ENCODE data around the gene BRD9.
"Not testable (repeated sequence)": the region's sequence is repeated elsewhere in the genome, so short reads cannot be mapped to it uniquely, and the experiment has no call there.

BRD9 gene

GRCh38 chr5:922436-923280, 30.1 kb upstream of the BRD9 start:
- DNase-seq (ENCODE audit: low spot score): no peak

- no peak for DNase-seq (ENCODE audit: low spot score)
These were observed 29.1 kb upstream of the BRD9 start for GRCh38 chr5:921456-922435.

GRCh38 chr5:920321-920720, 27.7 kb upstream of the BRD9 start:
- no peak for DNase-seq (ENCODE audit: low spot score)

GRCh38 chr5:919356-920000, 26.9 kb upstream of the BRD9 start:
- no peak for DNase-seq (ENCODE audit: low spot score)

- DNase-seq (ENCODE audit: low spot score): not testable (repeated sequence)
These were observed 26.1 kb upstream of the BRD9 start for GRCh38 chr5:918717-919116.

- no peak for DNase-seq (ENCODE audit: low spot score)
These were observed 24.1 kb upstream of the BRD9 start for GRCh38 chr5:916441-917293.

- no peak for DNase-seq (ENCODE audit: low spot score)
These were observed 23.3 kb upstream of the BRD9 start for GRCh38 chr5:915946-916345.

GRCh38 chr5:915346-915745, 22.7 kb upstream of the BRD9 start:
- DNase-seq (ENCODE audit: low spot score): not testable (repeated sequence)

- no peak for DNase-seq (ENCODE audit: low spot score)
These were observed 22.0 kb upstream of the BRD9 start for GRCh38 chr5:914612-915011.

GRCh38 chr5:914174-914573, 21.6 kb upstream of the BRD9 start:
- DNase-seq (ENCODE audit: low spot score): no peak

- peak; percentile 59 for DNase-seq (ENCODE audit: low spot score)
These were observed 19.9 kb upstream of the BRD9 start for GRCh38 chr5:912280-913091.

- DNase-seq (ENCODE audit: low spot score): no peak
These were observed 19.0 kb upstream of the BRD9 start for GRCh38 chr5:911601-912000.

- DNase-seq (ENCODE audit: low spot score): no peak
These were observed 18.2 kb upstream of the BRD9 start for GRCh38 chr5:910769-911160.

GRCh38 chr5:909994-910768, 17.6 kb upstream of the BRD9 start:
- no peak for DNase-seq (ENCODE audit: low spot score)

GRCh38 chr5:909086-909485, 16.5 kb upstream of the BRD9 start:
- DNase-seq (ENCODE audit: low spot score): no peak

GRCh38 chr5:908172-908571, 15.6 kb upstream of the BRD9 start:
- no peak for DNase-seq (ENCODE audit: low spot score)

GRCh38 chr5:907366-907910, 14.8 kb upstream of the BRD9 start:
- DNase-seq (ENCODE audit: low spot score): no peak

- no peak for DNase-seq (ENCODE audit: low spot score)
These were observed 12.6 kb upstream of the BRD9 start for GRCh38 chr5:905139-905642.

GRCh38 chr5:903756-904096, 11.1 kb upstream of the BRD9 start:
- no peak for DNase-seq (ENCODE audit: low spot score)
